HL-60/S4 (cell line): ENCODE data around the gene CDK1.

Source experiments
- in situ Hi-C: fragments of 300-500 bp; cut with MboI; formaldehyde crosslinking; loops from 2 replicates; pipeline ENCODE4 v1.14.3; 2022; ENCODE audit warnings: low sequenced_read_pairs

The CDK1 gene

DNA sequence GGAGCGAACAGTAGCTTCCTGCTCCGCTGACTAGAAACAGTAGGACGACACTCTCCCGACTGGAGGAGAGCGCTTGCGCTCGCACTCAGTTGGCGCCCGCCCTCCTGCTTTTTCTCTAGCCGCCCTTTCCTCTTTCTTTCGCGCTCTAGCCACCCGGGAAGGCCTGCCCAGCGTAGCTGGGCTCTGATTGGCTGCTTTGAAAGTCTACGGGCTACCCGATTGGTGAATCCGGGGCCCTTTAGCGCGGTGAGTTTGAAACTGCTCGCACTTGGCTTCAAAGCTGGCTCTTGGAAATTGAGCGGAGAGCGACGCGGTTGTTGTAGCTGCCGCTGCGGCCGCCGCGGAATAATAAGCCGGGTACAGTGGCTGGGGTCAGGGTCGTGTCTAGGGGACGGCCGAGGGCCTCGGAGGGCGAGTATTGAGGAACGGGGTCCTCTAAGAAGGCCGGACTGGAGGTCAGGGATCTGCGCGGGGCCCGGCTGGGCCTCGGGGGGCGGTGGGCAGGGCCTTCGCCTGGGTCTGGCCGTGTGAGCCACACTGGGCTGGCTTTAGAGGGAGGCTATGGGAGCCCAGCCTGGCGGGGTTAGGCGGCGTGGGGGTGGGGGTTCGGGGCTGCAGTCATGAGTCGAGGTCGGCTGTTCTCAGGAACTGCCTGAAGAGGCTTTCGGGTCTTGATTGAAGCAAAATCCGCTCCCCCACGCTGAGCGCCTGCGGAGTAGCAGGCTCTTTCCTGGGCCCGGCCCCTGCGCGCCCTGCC lies at the start of gene CDK1:
Gene CDK1, plus strand, starts transcription at position 265 of the 757 bp plus-strand sequence. CDS start 1,688 bp downstream, outside the sequence.
- in situ Hi-C loops = no loop called here

DNA sequence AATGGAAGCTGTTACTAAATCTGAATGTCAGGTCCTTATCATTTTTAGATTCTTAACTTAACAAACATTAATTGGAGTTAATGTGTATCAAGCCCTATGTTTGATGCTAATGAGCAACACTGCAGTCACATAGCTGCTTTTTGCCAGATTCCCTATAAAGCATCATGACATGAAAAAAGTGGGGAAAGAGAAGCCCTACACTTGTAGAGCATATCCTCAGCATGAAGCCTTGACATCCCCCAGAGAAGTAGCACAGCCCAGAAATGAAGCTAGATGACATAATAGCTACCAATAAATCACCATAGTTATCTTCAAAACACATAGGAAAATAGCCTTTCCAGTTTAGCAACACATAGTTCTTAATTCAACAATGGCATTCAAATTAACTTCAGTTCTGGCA lies 49.2 kb upstream of the CDK1 start:
- in situ Hi-C loops = no loop called here

DNA sequence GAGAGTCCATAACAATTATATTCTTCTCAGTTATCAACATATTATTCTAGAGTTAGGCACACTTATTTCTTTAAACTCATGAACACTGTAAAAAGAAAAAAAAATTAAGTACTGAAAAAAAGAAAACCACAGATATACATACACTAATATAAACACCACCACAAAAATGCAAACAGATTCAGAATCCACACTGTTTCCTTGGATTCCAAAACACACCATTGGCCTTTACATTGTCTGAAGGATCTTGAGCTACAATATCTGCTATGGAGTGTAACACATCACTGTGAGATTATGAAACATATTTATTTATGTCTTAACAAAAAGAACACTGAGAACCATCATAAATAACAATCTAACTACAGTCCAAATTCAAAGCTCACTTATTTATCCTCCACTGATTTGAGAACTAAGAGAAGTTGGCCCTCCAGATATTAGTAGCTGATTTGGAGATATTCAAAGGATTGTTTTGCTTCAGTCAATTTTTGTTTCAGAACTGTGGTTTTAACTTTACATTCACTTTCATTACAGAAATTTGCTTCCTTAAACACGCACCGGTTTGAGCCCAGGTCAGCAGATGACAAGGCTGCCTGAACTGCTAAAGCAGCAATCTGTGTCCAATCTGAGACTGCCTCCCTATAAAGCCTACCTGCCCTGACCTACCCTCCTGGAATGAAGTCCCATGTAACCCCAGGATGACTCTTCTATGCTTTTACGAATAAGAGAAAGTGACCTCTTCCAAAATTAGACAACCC lies 47.0 kb upstream of the CDK1 start:
- in situ Hi-C loops = no loop called here

DNA sequence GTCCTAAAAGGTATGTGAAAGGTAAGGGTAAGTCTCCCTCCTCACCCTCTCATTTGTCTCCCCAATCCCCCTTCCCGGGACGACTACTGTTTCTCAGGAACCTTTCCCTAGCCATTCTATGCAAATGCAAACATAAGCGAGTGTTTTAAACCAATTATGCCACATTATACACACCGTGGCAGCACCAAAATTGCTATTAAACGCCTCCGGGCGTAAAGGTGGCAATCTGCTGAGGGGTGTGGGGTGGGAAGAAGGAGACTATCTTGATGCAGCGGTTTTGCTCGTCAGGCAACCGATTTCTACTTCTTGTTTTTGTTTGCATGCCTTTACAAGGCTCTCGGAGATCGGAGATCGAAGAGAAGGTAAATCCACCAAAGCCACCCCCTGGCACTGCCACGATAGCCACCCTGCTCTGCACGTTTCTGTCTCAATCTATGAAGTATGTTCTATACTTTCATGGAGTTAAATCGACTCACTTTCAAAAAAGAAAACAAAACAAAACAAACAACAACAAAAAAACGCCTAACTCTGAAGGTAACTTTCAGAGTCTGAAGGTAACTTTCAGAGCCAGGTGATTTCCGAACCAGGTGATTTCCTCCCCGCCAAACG lies 46.0 kb upstream of the CDK1 start:
- in situ Hi-C loops = no loop called here

DNA sequence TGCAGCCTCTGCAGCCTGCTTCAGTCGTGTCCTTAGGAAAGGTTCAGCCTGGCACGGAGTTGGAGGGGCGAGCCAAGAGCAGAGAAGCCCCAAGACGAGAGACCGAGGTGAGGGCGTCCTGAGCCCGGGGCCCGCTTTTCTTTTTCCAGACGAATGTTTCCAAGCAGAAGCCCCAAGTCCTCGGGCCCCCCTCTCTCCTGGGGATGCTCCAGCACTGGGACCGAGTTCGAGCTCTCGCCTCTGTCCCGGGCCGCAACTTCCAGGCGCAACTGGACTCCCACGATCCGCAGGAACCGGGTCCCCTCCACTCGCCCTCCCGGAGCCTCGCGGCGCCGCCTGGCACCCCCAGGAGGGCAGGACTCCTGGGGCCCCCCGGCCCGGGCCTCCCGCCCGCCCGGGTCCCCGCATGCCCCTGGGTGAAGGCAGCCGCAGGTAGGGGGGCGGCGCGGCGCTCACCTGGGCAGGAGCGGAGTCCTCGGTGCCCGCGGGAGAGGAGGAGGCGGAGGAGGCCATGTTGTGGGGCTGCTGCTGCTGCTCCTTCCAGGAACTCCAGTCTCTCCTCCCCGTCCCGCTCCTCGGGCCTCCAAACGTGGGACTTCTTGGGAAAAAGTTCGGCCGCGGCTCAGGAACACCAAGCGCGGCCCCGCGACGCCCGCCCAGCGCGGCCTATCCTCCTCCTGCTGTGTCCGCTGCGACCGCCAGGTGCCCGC lies 45.3 kb upstream of the CDK1 start:
- in situ Hi-C loops = no loop called here

DNA sequence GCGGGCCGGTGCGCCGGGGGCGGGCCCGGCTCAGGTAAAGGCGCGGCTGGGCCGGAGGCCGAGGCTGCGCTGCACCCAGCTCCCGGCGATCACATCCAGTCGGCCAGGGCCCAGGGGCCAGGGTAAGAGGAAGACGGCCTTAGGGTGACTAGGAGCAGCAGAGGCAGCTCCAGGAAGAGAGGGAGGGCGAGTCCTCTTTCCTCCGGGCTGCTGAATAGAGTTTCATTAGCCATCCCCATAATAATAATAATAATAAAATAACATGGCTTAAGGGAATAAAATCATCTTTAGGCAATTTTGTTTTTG lies 44.8 kb upstream of the CDK1 start:
- in situ Hi-C loops = no loop called here

DNA sequence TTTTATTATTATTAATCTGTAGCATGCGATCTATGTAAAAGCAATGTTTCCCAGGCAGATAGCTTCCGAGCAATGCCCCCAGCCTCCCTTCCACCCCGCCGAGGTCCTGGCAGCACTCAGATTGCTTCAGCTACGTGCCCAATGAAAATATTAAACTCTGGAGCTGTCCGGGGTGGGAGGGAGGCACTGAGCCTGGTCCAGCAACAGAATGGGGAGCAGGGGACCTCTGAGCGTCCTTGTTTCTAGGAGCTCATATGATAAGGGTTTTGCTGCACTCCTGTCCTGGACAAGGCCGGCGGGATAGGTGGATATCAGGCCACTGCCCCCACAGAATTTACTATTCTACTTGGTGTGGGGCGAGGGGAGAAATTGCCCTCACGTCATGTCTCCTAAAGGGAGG lies 44.5 kb upstream of the CDK1 start:
- in situ Hi-C loops = no loop called here

DNA sequence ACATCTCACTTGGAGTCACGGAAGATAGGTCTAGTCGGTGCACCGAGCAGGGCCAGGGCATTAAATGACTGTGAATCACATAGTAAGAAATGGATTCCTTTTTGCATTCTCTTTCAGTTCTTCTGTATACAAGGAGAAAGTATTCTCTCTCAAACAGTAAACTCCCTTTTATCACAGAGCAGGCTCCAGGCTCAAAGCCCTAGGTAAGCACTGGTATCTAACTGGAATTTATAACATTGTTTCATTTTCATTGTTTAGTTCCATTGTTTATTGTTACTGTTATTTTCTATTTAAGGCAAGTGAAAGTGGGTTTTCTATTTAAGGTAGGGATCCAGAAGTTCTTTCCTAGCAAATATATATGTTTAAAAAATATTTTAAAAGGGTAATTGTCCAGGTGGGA lies 44.1 kb upstream of the CDK1 start:
- in situ Hi-C loops = no loop called here

DNA sequence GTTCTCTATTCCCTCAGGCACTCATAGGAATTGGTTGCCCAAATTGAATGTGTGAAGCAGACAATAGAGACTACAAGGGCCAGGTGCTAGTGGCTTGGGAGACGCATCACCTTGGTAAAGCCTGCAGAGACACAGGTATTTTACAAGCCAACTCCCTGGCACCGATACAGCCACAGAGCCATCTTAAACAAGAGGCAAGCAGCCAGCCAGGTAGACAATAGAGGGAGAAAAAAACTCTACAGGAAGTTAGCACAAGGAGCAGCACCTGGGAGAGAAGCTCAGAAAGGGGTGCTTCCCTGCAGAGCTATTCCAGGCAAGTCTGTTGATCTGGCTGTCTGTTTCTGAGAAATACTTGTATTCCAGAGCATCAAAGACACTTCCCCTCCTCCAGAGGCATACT lies 43.0 kb upstream of the CDK1 start:
- in situ Hi-C loops = no loop called here

DNA sequence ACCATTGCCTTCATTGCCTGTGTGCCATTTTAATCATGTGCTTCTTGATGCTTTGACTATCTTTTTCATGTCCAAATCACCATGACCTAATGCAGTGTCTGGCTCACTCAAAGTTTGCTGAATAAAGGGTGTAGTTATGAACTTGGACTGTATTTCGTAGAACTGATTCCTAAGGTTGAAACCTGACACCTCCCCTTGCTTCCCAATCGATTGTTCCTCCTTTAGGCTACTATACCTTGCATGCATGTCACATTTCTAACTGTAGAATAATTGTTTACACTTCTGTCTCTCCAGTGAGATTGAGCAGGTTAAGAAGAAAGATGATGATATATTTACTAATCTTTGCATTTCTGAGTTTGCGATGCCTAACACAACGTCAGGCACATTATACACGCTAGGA lies 41.0 kb upstream of the CDK1 start:
- in situ Hi-C loops = no loop called here

DNA sequence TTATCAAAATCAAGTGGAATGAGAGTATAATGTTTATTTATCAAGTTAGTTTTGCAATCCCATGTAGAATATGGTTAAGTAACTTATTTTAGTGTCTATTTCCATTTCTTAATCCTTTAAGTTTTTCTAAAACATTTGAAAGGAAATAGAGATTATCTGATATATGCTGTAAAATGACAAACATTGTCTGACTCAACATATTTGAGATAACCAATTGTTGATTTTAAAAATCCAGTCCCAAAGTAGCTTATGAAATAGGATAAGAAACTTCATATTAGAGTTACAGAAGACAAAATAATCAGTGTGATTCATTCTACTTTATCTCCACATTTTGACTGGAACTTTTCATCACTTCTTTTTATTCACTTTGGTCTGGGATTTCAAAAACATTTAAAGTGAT lies 38.7 kb upstream of the CDK1 start:
- in situ Hi-C loops = no loop called here

DNA sequence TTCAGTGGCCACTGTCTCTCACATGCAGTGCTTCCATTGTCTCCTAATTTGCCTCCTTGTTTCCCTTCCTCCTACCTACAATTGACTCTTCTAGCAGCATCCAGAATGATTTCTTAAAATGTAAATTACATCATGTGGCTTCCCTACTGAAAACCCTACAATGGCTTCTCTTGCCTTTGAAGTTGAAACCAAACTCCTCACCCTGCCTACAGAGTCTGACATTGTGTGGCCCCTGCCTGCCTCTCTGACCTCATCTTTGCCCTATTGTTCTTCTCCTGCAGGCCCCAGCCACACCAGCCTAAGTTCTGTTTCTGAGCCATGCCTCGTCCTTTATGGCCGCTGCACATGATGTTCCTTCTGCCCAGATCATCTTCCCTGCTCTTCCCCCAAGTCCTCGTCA lies 35.8 kb upstream of the CDK1 start:
- in situ Hi-C loops = no loop called here

DNA sequence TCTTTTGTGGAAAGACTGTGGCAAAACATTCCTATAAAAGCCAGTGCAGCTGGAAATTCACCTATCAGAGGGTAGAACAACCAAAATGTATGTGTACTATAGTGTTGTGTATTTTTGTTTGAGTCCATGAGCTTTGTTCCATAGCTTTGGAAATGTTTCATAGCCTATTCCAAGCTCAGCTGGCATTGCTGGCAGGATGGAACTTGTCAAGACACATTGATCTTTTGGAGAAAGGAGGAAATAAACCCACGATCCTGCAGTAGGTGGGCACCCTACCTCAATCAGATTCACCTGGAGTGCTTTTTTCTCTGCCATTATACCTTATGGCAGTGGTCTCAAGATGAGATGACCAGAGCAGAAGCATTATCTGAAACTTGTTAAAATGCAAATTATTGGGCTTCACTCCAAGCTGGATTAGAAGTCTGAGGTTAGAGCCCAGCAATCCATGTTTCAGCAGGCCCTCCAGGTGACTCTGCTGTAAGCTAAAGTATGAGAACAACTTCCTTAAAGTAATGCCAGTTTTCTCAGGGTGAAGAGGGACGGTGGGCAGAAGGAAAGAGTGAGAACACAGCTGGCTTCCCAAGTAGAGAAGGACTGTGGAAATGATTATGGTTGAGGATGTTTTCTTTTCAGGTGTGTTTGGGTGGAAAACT lies 30.3 kb upstream of the CDK1 start:
- in situ Hi-C loops = no loop called here

DNA sequence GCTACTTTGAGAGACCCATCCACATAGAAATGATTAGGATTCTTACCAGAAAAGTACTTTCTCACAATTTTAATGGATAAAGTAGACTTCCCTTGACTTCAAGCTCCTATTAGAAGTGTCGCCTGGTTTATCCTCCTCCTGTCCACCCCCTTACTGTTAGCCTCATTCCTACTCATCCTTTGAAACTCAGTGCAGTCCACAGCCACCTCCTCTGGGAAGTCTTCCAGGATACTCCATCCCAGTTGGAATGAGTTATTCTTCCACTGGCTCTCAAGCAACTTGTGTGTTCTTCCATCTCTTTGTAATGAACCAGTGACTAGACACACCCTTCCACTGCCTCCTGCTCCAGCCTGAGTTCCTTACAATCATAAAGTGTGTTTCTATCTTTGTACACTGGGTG lies 25.1 kb upstream of the CDK1 start:
- in situ Hi-C loops = no loop called here

DNA sequence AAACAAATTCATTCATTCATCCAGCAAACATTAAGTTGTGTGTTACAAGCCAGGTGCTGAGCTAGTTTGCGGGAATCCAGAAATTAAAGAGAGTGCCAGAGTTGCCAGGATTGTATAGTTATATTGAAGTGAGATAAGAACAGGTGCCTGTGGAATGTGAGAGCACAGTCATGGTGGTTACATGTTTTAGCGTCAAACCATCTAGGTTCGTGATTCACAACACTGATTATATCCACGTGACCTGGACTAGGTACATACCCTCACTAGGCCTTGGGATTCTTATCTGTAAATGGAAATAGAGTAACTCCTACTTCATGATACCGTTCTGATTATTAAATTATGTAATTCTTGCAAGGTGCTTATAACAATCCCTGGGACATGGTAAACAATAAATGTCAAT lies 24.5 kb upstream of the CDK1 start:
- in situ Hi-C loops = no loop called here

DNA sequence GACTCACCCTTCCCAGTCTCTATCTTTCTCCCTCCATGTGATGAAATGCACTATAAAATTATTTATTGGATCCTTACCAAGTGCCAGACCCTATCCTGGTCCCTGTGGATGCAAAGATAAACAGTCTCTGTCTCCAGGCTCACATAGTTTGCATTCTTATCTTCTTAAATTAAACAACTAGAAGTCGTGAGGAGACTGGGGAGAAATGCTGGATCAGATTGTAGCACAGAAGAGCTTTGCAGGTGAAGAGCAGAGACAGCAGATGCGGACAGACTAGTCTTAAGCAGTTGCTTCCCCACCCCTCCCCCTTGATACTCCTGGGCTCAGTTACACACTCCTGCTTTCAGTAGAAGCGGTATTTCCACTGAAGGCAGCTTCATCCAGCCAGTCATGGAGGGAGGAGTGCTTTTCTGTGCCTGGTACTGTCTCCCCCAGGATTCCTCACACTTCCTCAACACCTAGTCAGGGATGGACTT lies 20.8 kb upstream of the CDK1 start:
- in situ Hi-C loops = no loop called here

DNA sequence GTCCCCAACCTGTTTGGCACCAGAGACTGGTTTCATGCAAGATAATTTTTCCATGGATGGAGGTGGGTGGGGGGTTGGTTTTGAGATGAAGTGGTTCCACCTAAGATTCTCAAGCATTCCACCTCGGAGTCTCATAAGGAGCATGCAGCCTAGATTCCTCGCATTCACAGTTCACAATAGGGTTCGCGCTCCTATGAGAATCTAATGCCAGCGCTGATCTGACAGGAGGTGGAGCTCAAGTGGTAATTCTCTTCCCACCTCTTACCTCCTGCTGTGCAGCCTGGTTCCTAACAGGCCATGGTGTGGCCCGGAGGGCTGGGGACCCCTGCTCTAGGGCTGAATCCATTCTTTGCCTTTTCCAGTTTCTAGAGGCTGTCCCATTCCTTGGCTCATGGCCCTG lies 19.1 kb upstream of the CDK1 start:
- in situ Hi-C loops = no loop called here

DNA sequence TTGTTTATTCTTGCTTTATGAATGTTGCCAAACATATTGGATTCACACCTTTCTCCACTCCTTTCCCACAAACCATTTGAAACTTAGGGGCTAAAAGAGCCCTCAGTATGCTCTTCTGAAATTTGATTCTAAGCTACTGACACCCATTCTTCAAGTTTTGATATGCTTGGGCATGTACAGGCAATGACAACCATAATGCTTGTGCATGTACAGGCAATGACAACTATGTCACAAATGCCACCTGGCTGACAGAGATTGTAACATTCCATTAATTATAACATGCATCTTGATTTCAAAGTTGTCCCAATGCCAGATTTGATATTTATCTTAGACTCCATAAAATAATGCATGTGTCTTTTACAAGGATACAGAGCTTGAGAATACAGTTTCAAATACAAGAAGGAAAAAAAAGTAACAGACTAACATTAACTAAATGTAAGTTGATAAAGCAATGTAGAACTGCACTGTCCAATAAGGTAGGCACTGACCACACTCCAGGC lies 17.5 kb upstream of the CDK1 start:
- in situ Hi-C loops = no loop called here

DNA sequence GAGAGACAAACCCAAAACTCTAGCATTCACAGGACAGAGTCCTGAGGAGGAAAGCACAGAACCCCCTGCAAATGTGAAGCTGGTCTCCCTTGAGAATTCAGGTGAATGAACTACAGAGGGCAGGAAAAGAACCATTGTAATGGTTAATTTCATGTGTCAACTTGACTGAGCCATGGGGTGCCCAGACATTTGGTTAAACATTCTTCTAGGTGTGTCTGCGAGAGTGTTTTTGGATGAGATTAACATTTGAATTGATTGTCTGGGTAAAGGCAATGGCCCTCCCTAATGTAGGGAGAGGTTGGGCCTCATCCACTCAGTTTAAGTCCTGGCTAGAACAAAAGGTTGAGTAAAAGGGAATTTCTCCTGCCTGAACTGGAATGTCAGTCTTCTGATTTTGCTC lies 15.7 kb upstream of the CDK1 start:
- in situ Hi-C loops = no loop called here

DNA sequence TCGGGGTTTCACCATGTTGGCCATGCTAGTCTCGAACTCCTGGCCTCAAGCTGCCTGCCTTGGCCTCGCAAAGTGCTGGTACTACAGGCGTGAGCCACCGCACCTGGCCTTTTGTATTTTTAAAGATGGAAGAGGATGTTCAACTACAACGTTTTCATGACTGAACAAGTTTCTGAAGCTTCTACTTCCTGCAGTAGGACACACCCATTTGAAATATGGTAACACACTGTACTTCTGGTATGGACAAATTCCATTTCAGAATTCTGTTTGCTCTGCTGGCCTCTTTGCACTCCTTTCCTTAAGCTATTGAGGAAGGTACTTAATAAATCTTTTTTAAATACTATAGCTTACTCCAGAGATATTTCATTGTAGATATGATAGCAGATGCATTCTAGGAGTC lies 10.9 kb upstream of the CDK1 start:
- in situ Hi-C loops = no loop called here

DNA sequence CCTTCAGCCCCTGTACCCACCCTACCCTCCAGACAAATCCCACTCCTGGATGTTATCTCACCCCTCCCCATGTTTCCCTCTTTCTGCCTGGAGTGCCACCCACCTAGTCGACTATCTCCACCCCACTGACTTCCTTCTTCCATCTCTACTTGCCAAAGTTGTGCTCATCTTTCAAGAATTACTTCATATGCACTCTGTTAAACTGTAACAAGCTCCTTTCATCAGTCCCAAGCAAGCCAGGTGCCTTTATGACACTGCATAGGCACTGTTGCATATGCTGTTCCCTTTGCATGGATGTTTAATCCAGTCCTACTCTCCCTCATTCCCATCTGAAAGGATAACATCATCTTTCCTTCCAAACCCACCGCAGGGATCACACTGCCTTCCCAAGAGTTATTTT lies 8.9 kb upstream of the CDK1 start:
- in situ Hi-C loops = no loop called here
